Mesenteric fat pad (tissue), 1 donor: ENCODE results near the gene SLC45A1. TPM values are rescaled to one million over a fixed set of nuclear protein-coding genes. Genes with fewer than 3 reads are reported as not detected.

Experiments
- DNase-seq: peaks from one replicate; pipeline ENCODE4 v3.0.0-alpha.2; 2020; ENCODE audit warnings: low spot score
- total RNA-seq: library from RNA; stranded (reverse); fragmentation: NEBNext Ultra II Directional; extraction: Animal tissue kit (Norgen Biotek cat#: 25700); gene quantifications from one replicate; pipeline ENCODE4 v1.2.1, GENCODE V29; 2021
- donor health status: DM: yes; HTN: yes; CAD: no.

SLC45A1 gene
- total RNA-seq, 1 donor from 2014 or later, result 2.0 TPM

GRCh38 chr1:8334106-8334851 lies 16.4 kb downstream of the SLC45A1 start:
- DNase-seq, result no peak

GRCh38 chr1:8335246-8335645 lies 17.3 kb downstream of the SLC45A1 start:
- DNase-seq, result no peak

DNA sequence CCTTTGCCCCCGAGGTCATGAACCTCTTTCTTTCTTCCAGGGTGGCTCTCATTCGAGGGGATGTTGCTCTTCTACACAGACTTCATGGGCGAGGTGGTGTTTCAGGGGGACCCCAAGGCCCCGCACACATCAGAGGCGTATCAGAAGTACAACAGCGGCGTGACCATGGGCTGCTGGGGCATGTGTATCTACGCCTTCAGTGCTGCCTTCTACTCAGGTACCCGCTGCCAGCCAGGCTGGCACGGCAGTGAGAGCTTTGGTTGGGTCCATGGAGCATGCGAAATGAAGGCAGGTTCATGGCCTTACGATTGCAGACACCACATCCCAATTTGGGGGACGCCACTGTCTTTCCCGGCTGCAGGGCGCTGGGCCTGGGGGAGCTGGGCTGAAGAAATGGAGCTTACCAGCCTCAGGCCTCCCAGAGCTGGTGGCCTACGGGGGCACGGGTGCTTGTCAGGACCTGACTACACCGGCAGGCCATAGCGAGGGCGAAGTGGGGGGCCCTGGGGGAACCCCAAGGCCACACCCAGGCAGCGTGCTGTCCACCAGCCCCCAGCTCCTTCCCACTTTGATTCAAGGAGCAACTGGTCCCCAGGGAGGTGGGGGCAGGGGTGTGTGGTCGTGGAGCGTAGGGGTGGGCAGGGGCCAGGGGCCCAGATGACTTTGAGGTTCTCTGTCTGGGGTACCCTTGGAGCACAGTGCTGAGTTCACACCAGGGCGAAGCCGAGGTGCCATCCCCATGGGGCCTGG lies 20.0 kb downstream of the SLC45A1 start:
- no peak for DNase-seq

DNA sequence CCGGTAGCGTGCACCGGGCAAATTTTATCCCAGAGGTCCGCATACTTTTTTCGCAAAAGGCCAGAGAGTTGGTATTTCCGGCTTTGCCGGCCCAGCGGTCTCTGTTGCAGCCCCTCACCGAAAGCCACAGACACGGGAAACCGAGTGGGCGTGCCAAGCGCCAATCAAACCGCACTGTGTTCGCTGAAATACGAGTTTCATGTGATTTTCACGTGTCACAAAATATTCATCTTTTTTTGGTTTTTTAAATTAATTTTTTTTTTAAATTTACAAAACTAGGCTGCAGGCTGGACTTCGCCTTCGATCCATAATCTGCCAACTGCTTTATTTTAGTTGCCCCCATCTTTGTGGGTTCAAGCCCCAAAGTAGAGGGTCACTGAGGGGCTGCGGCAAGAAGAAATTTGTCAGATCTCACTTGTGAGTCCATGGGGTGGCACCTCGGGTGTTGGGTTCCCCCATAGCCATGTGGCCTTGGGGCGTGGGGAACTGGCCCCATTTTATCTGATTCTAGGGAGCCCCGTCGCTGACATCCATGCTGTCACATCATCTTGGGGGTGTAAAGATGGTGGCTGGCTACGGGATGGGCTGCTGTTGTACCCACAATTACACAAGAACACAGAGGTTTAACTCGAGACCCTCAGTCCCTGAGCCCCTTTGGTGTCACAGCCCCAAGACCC lies 20.8 kb downstream of the SLC45A1 start:
- DNase-seq, result no peak

DNA sequence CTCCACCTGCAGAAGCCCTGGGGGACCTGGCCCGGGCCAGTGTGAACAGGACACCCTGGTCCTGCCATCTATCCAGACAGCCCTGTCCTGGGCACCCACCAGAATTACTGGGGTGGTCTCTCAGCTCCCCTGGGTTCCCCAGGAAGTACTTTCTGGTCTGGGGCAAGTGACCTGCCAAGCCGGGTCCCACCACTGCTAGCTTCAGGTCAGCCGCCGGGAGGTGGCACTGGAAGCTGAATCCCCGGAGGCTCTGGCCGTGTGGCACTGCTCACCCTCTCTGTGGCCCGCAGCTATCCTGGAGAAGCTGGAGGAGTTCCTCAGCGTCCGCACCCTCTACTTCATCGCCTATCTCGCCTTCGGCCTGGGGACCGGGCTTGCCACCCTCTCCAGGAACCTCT lies 21.3 kb downstream of the SLC45A1 start:
- DNase-seq, result no peak

- no peak for DNase-seq
Observed at GRCh38 chr1:8340448-8340847, 22.5 kb downstream of the SLC45A1 start.

DNA sequence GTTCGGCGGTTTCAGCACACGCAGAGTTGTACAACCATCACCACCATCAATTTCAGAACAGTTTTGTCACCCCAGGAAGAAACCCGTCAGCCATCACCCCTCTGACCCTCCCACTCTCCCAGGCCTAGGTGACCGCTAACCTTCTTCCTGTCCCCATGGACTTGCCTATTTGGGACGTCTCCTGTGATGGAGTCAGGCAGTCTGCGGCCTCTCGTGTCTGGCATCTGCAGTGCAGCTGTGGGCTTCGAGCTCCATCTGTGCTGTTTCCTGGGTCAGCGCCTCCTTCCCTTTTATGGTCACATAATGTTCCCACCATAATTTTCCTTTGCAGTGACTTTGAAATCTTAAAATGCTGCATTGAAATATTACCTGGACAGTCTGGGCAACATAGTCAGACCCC lies 24.4 kb downstream of the SLC45A1 start:
- no peak for DNase-seq

DNA sequence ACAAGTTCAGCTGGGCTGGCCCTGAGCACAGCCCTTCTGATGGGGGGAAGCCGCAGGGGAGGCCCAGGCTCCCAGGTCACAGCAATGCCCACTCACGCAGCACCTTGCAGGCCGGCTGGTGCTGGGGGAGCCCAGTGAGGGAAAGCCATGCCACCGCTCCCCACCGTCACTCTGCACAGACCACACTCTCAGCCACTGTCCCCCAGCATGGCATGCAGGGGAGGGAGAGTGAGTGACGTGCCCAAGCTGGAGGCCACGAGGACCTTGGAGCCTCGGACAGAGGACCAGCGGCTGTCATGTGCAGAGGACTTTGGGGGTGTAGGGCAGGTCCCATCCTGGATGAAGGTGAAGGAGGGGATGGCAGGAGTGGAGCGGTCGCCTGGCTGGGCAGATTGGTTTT lies 25.1 kb downstream of the SLC45A1 start:
- no peak for DNase-seq

- DNase-seq, result no peak
Observed at GRCh38 chr1:8343464-8344001, 25.6 kb downstream of the SLC45A1 start.

GRCh38 chr1:8344893-8345507 lies 27.1 kb downstream of the SLC45A1 start:
- DNase-seq, result no peak

- no peak for DNase-seq
Observed at GRCh38 chr1:8345621-8346415, 27.9 kb downstream of the SLC45A1 start.

DNA sequence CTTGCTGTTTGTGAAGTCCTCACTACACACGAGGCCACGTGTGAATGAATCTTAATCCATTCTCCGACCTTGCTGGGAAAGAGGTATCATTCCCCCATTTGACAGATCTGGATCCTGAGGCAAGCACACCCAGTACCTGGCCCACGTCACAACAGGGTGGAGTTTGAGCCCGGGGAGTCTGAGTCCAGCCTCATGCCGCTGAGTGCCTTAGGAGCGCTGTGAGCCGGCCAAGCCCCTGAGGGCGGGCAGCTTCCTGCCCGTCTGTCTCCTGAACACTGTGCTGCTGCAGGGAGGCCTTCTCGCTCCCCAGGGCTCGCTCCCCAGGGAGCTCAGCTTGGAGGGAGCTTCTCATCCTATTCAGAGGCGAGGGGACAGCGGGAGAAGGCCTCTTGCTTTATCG lies 29.7 kb downstream of the SLC45A1 start:
- DNase-seq, result no peak

GRCh38 chr1:8348047-8348776 lies 30.3 kb downstream of the SLC45A1 start:
- DNase-seq, result no peak

- DNase-seq, result no peak
Observed at GRCh38 chr1:8348777-8349472, 31.0 kb downstream of the SLC45A1 start.

DNA sequence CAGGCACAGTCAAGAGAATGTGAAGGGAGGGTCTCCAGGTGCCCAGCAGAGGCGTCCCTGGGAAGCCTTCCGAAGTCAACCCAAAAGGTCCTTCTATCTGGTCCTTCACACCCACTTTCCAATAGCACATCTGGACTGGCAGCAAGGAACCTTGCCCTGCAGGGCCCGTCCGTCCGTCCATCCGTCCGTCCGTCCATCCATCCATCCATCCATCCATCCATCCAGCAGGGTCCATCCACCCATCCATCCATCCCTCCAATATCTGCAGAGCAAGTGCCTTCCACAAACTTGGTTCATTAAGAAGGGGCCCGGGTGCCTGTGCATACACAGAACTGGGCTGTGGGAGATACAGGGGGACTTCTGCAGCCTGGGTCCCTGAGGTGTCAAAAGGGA lies 31.6 kb downstream of the SLC45A1 start:
- no peak for DNase-seq

- no peak for DNase-seq
Observed at GRCh38 chr1:8349961-8350360, 32.0 kb downstream of the SLC45A1 start.

DNA sequence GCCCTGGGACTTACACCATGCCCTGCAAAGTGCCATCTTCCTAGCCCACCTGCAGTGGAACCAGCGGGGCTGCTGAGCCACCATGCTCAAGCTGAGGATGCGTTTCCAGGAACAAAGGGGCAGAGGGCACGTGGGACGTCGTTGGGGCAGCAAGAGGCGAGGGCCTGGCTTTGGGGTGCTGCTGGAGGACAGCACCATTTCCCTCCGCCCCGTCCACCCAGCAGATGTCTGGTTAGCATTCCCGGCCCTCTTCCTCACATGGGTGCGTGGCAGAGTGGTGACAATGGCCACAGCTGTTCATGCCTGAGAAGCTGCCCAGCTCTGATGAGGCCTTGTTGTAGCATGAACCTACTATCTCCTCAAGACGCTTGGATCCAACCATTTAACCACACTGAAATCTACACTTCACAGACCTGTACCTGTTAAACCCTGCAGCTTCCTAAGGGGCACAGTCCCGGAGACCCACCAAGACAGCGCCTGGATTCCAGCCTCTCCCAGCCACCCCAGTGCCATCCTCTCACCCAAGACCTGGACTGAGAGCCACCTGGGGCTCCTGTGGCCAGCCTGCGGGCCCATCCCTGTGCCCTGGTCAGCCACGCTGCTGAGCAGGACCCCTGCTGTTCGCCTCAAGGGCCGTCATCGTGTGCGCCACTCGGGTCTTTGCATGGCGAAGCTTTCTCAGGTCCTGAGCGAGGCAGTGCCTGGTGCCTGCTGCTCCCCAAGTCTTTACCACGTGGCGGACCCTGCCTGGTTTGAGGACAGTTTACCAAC lies 33.2 kb downstream of the SLC45A1 start:
- DNase-seq, result no peak

DNA sequence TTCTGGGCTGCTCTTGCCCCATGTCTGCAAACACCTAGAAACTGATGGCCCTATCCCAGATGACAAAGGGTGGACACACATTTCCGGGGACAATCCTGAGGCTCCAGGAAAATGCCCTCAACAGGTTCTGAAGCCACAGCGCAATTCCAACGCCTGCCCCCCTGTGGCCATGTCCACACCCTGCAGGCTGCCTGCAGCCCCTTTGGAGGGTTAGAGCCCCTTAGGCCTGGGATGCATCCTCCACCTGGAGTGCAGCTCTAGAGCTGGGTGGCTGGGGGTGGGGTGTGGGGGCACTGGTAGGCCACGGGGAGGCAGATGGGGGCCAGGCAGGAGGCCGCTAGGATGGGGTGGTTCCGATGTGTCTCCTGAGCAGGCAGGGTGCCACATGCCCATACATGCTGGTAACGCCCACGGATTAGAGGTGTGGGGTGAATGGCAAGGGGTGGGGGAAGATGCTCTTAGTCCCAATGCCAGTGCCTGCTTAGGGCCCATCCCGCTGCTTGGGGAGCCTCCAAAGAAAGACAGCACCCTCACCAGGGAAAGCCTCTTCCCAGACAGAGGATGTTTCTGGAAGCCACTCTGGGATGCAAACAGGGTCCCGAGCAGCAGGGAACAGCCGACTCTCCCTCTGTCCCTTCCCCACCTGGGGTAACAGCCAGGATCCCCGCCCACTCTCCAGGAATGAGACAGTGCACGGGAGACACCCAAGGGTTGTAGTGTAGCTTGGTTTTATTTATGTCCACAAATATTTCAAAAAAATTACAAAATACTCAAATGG lies 34.0 kb downstream of the SLC45A1 start:
- DNase-seq, result no peak
